MCF 10A (cell line): ENCODE measurements around the gene SLC6A7. TPM values are rescaled to one million over a fixed set of nuclear protein-coding genes. Genes with fewer than 3 reads are reported as not detected.
"Not testable (repeated sequence)": the region's sequence is repeated elsewhere in the genome, so short reads cannot be mapped to it uniquely, and the experiment has no call there.

Experiments
- BruUV-seq: library from RNA; stranded (reverse); fragments of 400-500 nt; replicated peaks from 2 replicates; lab custom pipeline; 2021; lab: Mats Ljungman, UMichigan
- CTCF ChIA-PET: fragments of 300-600 bp; sonication (Branson Sonifier 250); formaldehyde crosslinking; extraction: SDS; loops from one replicate; lab custom pipeline; 2021; ENCODE audit warnings: antibody characterized with exemption, inconsistent platforms; lab: Yijun Ruan, JAX
- POLR2A ChIA-PET: fragments of 300-600, 350-650 bp; sonication (Branson Sonifier 250); formaldehyde crosslinking; extraction: SDS; loops from one replicate; lab custom pipeline; 2020; ENCODE audit warnings: antibody characterized with exemption, inconsistent platforms; lab: Yijun Ruan, JAX
- DNase-seq: peaks from one replicate; pipeline ENCODE4 v3.0.0-alpha.2; 2018; ENCODE audit not compliant: unreplicated experiment
- H3K27ac Mint-ChIP-seq: one replicate; pipeline ENCODE4 v1.8.0; 2022; ENCODE audit warnings: mild to moderate bottlenecking, low read depth, mixed read lengths; ENCODE audit not compliant: unreplicated experiment
- H3K27me3 Mint-ChIP-seq: one replicate; pipeline ENCODE4 v1.8.0; 2022; ENCODE audit warnings: mixed read lengths; ENCODE audit not compliant: insufficient read depth, unreplicated experiment
- H3K36me3 Mint-ChIP-seq: one replicate; pipeline ENCODE4 v1.8.0; 2022; ENCODE audit warnings: mild to moderate bottlenecking, moderate library complexity, mixed read lengths; ENCODE audit not compliant: insufficient read depth, unreplicated experiment
- H3K4me1 Mint-ChIP-seq: one replicate; pipeline ENCODE4 v1.8.0; 2022; ENCODE audit warnings: mixed read lengths; ENCODE audit not compliant: insufficient read depth, unreplicated experiment
- H3K4me3 Mint-ChIP-seq: one replicate; pipeline ENCODE4 v1.8.0; 2022; ENCODE audit warnings: mild to moderate bottlenecking, moderate library complexity, mixed read lengths; ENCODE audit not compliant: unreplicated experiment
- H3K9me3 Mint-ChIP-seq: one replicate; pipeline ENCODE4 v1.8.0; 2022; ENCODE audit warnings: mixed read lengths; ENCODE audit not compliant: unreplicated experiment
- intact Hi-C: fragments of 100-400 bp; cut with micrococcal nuclease; formaldehyde crosslinking; loops from 2 replicates; pipeline ENCODE4 v1.14.1; 2022
- total RNA-seq: library from RNA; stranded (reverse); gene quantifications from 2 replicates; pipeline ENCODE4 v1.2.3, GENCODE V29; 2022
- TF ChIP-seq, protein P1 (sequence below): fragments of 200-600 bp; IDR thresholded peaks from one replicate; pipeline ENCODE4 v1.8.0; 2022; ENCODE audit warnings: antibody characterized with exemption, mild to moderate bottlenecking; ENCODE audit not compliant: unreplicated experiment

SLC6A7 gene
- total RNA-seq, 1 experiment from 2014 or later, result not detected

DNA sequence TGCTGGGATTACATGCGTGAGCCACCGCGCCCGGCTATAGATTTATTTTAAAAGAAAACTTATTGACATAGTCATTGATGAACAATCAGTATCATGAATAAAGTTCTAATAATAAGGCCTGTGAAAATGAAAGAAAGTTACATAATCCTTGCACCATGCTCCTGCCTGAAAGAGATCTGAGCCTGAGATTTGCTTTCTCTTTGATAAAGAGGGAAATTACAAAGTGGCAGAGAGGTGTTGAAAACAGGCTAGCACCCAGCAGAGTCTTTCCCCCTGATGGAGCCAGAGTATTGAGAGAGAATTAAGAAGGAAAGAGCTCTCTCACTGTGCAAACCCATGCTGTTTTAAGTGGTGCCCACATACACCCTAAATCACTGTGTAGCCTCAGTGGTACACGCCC lies 37.2 kb downstream of the SLC6A7 start:
- intact Hi-C loops, result no loop called here
- BruUV-seq, result no TSS peak
- CTCF ChIA-PET, result interaction anchor here (0.6 to 2.6 kb wide), 8 partner anchors 9 to 400 kb away, joined by 3 to 13 read pairs (median 4); no protein-coding TSS in a partner anchor

DNA sequence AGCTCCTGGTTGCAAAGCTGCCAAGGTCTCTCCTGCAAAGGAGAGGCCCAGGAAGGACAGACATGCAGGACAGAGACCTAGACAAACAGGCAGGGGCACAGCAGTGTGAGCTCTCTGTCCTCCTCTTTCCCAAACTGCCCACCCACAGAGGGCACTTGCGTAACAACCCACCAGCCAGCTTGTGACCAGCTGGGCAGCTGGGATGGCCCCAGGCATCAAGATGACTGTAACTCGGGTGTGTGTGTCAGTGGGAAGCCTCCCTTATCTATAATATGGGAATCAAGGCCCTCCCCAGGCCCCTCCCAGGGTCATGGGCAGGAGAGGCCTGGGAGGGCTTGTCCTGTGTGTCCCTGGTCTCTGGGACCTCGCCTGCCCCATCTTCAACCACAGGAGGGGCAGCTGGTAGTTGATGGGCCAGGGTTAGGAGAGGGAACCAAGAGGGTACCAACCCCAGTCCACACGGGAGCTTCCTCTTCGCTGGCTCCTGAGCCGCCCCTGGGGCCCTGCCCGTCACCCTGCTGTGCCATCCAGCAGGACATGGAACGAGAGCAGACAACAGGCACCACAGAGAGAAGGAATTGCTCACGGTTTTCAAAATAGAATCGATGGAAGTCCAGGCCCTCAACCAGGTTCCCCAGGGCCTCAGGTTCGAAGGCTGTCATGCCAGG lies 37.9 kb downstream of the SLC6A7 start:
- intact Hi-C loops, result no loop called here
- H3K27me3 Mint-ChIP-seq, result no peaks in the 10 kb centered on the region
- TF ChIP-seq, protein P1, sequence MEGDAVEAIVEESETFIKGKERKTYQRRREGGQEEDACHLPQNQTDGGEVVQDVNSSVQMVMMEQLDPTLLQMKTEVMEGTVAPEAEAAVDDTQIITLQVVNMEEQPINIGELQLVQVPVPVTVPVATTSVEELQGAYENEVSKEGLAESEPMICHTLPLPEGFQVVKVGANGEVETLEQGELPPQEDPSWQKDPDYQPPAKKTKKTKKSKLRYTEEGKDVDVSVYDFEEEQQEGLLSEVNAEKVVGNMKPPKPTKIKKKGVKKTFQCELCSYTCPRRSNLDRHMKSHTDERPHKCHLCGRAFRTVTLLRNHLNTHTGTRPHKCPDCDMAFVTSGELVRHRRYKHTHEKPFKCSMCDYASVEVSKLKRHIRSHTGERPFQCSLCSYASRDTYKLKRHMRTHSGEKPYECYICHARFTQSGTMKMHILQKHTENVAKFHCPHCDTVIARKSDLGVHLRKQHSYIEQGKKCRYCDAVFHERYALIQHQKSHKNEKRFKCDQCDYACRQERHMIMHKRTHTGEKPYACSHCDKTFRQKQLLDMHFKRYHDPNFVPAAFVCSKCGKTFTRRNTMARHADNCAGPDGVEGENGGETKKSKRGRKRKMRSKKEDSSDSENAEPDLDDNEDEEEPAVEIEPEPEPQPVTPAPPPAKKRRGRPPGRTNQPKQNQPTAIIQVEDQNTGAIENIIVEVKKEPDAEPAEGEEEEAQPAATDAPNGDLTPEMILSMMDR, result no peak
- no peak overlapping the region for H3K4me3 Mint-ChIP-seq
- DNase-seq, result peak; percentile 67
- H3K27ac Mint-ChIP-seq, result no peak overlapping the region
- no TSS peak for BruUV-seq
- ChIA-PET POLR2A (no interaction called here), CTCF (interaction anchor here (0.6 to 2.6 kb wide), 8 partner anchors 10 to 400 kb away, joined by 3 to 13 read pairs (median 4); no protein-coding TSS in a partner anchor)
- H3K4me1 Mint-ChIP-seq, result peaks cover 10% of the 10 kb centered on the region
- no peaks in the 10 kb centered on the region for H3K36me3 Mint-ChIP-seq
- H3K9me3 Mint-ChIP-seq, result no peaks in the 10 kb centered on the region

More for the DNA sequence above, 37.2 kb downstream of the SLC6A7 start:
- DNase-seq, result no peak
- Mint-ChIP-seq H3K9me3 (no peaks in the 10 kb centered on the region), H3K4me1 (peaks cover 10% of the 10 kb centered on the region), H3K27me3 (no peaks in the 10 kb centered on the region), H3K36me3 (no peaks in the 10 kb centered on the region), H3K4me3 (no peak overlapping the region), H3K27ac (no peak overlapping the region)
- POLR2A ChIA-PET, result no interaction called here
- TF ChIP-seq, protein P1, result no peak

GRCh38 chr5:150229571-150229970 lies 39.7 kb downstream of the SLC6A7 start:
- Mint-ChIP-seq H3K9me3 (no peaks in the 10 kb centered on the region), H3K36me3 (no peaks in the 10 kb centered on the region), H3K4me3 (no peak overlapping the region), H3K27me3 (no peaks in the 10 kb centered on the region), H3K4me1 (peaks cover 10% of the 10 kb centered on the region), H3K27ac (no peak overlapping the region)
- intact Hi-C loops, result no loop called here
- ChIA-PET POLR2A (no interaction called here), CTCF (interaction anchor here (0.8 to 1.9 kb wide), 4 partner anchors 11 to 120 kb away, joined by 3 to 10 read pairs (median 6); no protein-coding TSS in a partner anchor)
- DNase-seq, result no peak
- BruUV-seq, result no TSS peak
- TF ChIP-seq, protein P1, result no peak

DNA sequence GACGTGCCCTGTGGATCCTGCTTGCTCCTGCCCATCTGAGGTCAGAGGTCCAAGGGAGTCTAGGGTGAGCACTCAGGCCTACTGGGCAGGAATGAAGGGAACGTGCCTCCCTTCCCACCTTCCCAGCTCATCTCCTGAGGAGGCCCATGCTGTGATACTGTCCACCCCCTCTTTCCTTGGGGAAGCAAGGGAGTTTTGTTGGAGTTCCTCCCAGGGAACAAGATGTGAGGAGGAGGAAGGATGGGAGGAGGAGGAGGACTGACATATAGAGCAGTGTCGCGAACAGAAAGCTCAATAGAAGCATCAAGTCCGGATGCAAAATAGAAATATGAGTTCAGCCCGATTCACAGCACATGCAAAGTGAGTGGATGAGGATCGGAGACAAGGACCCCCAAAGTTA lies 41.0 kb downstream of the SLC6A7 start:
- CTCF ChIA-PET, result interaction anchor here (0.6 to 1.4 kb wide), 6 partner anchors 19 to 396 kb away, joined by 3 to 6 read pairs (median 4); no protein-coding TSS in a partner anchor
- H3K27ac Mint-ChIP-seq, result no peak overlapping the region
- POLR2A ChIA-PET, result no interaction called here
- peaks cover 10% of the 10 kb centered on the region for H3K4me1 Mint-ChIP-seq
- intact Hi-C loops, result no loop called here
- no peaks in the 10 kb centered on the region for H3K36me3 Mint-ChIP-seq
- H3K27me3 Mint-ChIP-seq, result no peaks in the 10 kb centered on the region
- BruUV-seq, result no TSS peak
- no peak for DNase-seq
- H3K9me3 Mint-ChIP-seq, result no peaks in the 10 kb centered on the region
- TF ChIP-seq, protein P1, result no peak
- H3K4me3 Mint-ChIP-seq, result no peak overlapping the region

DNA sequence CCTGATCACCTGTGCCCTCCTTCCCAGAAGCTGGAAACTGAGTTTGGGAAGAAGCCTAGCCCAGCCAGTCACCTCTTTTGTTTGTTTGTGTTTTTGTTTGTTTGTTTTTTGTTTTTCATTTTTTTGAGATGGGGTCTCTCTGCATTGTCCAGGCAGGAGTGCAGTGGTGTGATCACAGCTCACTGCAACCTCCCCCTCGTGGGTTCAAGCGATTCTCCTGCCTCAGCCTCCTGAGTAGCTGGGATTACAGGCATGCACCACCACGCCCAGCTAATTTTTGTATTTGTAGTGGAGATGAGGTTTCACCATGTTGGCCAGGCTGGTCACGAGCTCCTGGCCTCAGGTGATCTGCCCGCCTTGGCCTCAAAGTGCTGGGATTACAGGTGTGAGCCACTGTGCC lies 43.8 kb downstream of the SLC6A7 start:
- H3K27ac Mint-ChIP-seq, H3K27me3 Mint-ChIP-seq: not testable (repeated sequence)

More for the DNA sequence above, 43.8 kb downstream of the SLC6A7 start:
- H3K9me3 Mint-ChIP-seq, H3K4me1 Mint-ChIP-seq, DNase-seq, H3K4me3 Mint-ChIP-seq, H3K36me3 Mint-ChIP-seq, BruUV-seq, intact Hi-C loops: not testable (repeated sequence)
- CTCF ChIA-PET, result interaction anchor here (0.7 to 2.4 kb wide), 8 partner anchors 13 to 188 kb away, joined by 3 to 15 read pairs (median 4); no protein-coding TSS in a partner anchor
- POLR2A ChIA-PET, result interaction anchor here (0.6 kb wide), 1 partner anchor 131 kb away, joined by 3 read pairs; no protein-coding TSS in a partner anchor
